AG09319 (cell line): ENCODE data around the gene PI4KB.

Experiments used
- DNase-seq: peaks from one replicate; pipeline ENCODE4 v3.0.0-alpha.2; 2010; ENCODE audit warnings: low read depth; ENCODE audit errors: extremely low read depth
- TF ChIP-seq, protein P1 (sequence below): IDR thresholded peaks from 2 replicates; pipeline ENCODE4 v1.5.1; 2011; ENCODE audit warnings: low read depth, mild to moderate bottlenecking, inconsistent platforms, low read length, moderate library complexity

The PI4KB gene

GRCh38 chr1:151266315-151266714 lies 60.9 kb downstream of the PI4KB start:
- TF ChIP-seq, protein P1, sequence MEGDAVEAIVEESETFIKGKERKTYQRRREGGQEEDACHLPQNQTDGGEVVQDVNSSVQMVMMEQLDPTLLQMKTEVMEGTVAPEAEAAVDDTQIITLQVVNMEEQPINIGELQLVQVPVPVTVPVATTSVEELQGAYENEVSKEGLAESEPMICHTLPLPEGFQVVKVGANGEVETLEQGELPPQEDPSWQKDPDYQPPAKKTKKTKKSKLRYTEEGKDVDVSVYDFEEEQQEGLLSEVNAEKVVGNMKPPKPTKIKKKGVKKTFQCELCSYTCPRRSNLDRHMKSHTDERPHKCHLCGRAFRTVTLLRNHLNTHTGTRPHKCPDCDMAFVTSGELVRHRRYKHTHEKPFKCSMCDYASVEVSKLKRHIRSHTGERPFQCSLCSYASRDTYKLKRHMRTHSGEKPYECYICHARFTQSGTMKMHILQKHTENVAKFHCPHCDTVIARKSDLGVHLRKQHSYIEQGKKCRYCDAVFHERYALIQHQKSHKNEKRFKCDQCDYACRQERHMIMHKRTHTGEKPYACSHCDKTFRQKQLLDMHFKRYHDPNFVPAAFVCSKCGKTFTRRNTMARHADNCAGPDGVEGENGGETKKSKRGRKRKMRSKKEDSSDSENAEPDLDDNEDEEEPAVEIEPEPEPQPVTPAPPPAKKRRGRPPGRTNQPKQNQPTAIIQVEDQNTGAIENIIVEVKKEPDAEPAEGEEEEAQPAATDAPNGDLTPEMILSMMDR, result no peak
- no peak for DNase-seq

GRCh38 chr1:151265446-151266236 lies 61.6 kb downstream of the PI4KB start:
- TF ChIP-seq, protein P1, result no peak
- DNase-seq, result no peak

DNA sequence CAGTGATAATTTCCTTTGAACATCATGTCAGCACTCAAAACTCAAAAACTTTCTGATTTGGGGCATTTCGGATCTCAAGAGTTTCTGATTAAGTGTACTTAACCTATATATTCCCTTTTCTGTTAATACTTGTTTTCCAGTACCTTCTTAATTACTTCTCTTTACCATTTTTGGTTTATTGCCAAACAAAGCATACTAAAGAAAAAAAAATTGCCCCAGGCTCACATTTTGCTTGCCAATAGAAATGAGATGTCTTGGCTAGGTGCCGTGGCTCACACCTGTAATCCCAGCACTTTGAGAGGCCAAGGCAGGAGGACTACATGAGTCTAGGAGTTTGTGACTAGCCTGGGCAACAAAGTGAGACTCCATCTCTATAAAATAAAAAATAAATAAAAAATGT lies 67.9 kb downstream of the PI4KB start:
- DNase-seq, result no peak
- TF ChIP-seq, protein P1, result no peak

DNA sequence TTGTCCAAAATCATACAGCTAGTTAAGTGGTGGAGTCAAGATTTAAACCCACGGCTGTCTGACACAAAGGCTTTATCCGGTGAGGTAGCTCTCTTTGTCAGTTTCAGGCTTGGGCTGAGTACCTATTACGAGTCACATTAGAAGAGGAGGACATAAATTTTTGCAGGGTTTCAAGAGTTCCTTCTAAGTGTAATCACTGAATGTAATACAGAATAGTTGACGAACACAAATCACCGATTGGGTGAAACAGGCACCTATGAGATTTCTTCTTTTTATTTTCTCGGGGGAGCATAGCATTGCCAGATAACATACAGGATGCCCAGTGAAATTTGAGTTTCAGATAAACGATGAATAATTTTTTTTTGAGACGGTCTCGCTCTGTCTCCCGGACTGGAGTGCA lies 71.8 kb downstream of the PI4KB start:
- TF ChIP-seq, protein P1, result no peak
- no peak for DNase-seq

DNA sequence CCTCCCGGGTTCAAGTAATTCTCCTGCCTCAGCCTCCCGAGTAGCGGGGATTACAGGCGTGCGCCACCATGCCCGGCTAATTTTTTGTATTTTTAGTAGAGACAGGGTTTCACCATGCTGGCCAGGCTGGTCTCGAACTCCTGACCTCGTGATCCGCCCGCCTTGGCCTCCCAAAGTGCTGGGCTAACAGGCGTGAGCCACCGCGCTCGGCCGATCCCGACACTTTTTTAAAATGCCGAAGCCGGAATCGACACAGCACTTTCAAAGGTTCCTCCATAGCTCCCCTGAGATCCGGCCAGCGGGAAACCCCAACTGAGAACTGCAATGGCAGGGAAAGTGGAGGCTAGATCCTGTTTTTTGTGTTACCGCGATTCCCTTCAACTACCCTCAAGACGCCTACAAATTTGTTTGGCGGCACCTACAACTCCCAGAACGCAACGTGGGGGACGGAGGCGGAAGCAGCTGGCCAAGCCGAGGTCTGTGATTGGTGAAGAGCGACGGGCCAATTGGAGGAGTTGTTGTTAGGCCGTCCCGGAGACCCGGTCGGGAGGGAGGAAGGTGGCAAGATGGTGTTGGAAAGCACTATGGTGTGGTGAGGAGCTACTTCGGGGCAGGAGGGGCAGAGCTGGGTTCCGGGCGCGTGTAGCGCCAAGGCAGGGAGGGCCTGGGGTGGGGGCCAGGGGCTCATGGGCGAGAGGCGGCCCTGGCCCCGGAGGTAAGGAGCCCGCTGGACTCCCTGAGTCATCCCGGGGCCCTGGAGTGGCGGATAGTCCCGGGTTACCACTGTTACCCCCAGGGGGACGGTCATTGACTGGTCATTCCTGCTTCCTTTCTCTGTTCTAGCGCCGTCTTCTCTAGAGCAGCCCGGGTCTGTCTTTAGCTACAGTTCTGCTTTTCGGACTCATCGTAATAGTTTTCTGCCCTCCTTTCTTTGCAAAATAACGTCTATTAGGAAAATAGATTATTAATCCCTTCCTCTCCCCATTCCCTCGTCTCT lies 72.7 kb downstream of the PI4KB start, which contains the start of gene PSMD4:
TSS of gene PSMD4 (plus strand) at position 518 of the 997 bp plus-strand sequence. CDS start at position 567, 49 bp downstream.
- peak; percentile 92 for DNase-seq

DNA sequence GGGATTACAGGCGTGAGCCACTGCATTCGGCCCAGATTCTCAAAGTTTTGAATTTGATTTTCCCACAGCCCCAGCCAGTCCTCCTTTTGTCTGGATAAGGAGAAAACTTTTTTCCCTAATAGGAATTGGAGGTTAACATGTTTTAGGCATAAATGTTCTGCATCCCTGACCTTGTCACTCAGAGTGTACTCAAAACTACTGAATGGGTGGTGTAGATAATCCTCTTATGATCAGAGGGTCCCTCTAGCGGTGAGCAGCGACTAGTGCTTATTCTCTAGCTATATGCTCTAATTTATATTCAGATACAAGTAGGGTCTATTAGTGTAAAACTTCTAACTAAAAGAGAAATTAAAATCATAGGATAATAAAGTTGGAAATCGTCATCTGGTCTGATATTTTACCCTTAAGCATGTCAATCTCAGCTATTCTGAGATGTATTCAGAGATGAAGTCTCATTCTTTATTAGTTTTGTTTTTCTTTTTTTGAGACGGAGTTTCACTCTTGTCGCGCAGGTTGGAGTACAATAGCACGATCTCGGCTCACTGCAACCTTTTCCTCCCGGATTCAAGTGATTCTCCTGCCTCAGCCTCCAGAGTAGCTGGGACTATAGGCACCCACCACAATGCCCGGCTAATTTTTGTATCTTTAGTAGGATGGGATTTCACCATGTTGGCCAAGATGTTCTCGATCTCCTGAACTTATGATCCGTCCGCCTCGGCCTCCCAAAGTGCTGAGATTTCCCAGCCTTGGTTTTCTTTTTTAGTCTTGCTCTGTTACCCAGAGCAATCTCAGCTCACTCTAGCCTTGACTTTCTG lies 75.4 kb downstream of the PI4KB start:
- TF ChIP-seq, protein P1, result peak; percentile 88
- DNase-seq, result peak; percentile 60

More for the DNA sequence above, 72.7 kb downstream of the PI4KB start, which contains the start of gene PSMD4:
- TF ChIP-seq, protein P1, result no peak
